Tibial artery (tissue), 4 donors: ENCODE data around the gene WDR49.

Experiments
- DNase-seq, 2 donors: peaks; one replicate each; pipeline ENCODE4 v3.0.0-alpha.2; 2019
- H3K27ac ChIP-seq, 2 donors: fragments of 200-600 bp; sonication (generic) in 1 of 2; 1 replicate in 1 of 2; 2 replicates in 1 of 2; pipeline ENCODE4 v1.5.1; 2018 to 2019; ENCODE audit warnings: mild to moderate bottlenecking in 1 of 2
- H3K27me3 ChIP-seq, 2 donors: fragments of 200-600 bp; sonication (generic) in 1 of 2; one replicate each; pipeline versions ENCODE4 v1.5.1 to v1.6.0; 2016 to 2019
- H3K36me3 ChIP-seq, 3 donors: fragments of 200-600 bp; sonication (generic) in 2 of 3; one replicate each; pipeline ENCODE4 v1.5.1; 2016 to 2019; ENCODE audit warnings: mild to moderate bottlenecking in 2 of 3
- H3K4me1 ChIP-seq, 4 donors: fragments of 200-600 bp; sonication (generic) in 2 of 4; 1 replicate in 3 of 4; 2 replicates in 1 of 4; pipeline ENCODE4 v1.5.1; 2016 to 2019
- H3K4me3 ChIP-seq, 2 donors: fragments of 200-600 bp; sonication (generic) in 1 of 2; 1 replicate in 1 of 2; 2 replicates in 1 of 2; pipeline ENCODE4 v1.5.1; 2018 to 2019; ENCODE audit warnings: mild to moderate bottlenecking in 2 of 2
- H3K9me3 ChIP-seq, 3 donors: fragments of 200-600 bp; sonication (generic) in 1 of 3; one replicate each; pipeline ENCODE4 v1.5.1; 2016 to 2019
- CTCF ChIP-seq, 2 experiments: fragments of 200-600 bp in 1 of 2; fragments of 450-650 bp in 1 of 2; IDR thresholded peaks; one replicate each; pipeline ENCODE4 v1.5.1; 2017 to 2019; ENCODE audit warnings: antibody characterized with exemption in 2 of 2, mild to moderate bottlenecking in 1 of 2, moderate library complexity in 1 of 2
- intact Hi-C: fragments of 100-400 bp; cut with DNase I; formaldehyde crosslinking; loops from one replicate; pipeline ENCODE4 v1.15.0; 2023; ENCODE audit warnings: low total_unique reads

The WDR49 gene

GRCh38 chr3:167656821-167657220 is 3.1 kb upstream of the WDR49 start:
- H3K27ac ChIP-seq, result no peak overlapping the region
- no peaks in the 10 kb centered on the region for H3K9me3 ChIP-seq
- intact Hi-C loops, result no loop called here
- H3K4me1 ChIP-seq, result peaks cover 0 to 8% (median 0%) of the 10 kb centered on the region in 4 donors
- H3K36me3 ChIP-seq, result no peaks in the 10 kb centered on the region
- H3K4me3 ChIP-seq, result no peak overlapping the region
- DNase-seq, result no peak
- TF ChIP-seq CTCF (IDR thresholded peaks at IDR 0.05), result no peak
- H3K27me3 ChIP-seq, result no peaks in the 10 kb centered on the region

DNA sequence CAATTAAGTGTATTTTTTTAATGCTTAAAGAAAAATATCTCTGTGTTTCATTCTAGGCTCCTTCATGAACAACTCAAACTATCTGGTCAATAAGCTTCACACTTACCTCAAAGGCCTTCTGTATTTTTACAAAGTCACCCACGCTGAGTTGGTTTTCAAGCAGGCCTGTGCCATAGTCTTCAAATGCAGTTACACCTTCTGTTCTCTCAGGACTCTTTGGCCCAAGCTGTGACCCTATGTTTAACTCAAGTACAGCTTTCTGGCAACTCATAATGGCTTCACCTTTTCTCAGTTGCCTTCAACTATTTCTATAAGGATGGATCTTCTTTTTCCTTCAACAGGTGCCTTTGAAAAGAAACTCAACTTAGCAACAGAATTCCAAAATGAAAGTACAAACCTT is 587 bp downstream of the WDR49 start:
- Histone ChIP-seq H3K4me3 (no peak overlapping the region), H3K9me3 (no peaks in the 10 kb centered on the region), H3K27ac (no peak overlapping the region), H3K27me3 (no peaks in the 10 kb centered on the region), H3K4me1 (peaks cover 0 to 8% (median 0%) of the 10 kb centered on the region in 4 donors), H3K36me3 (no peaks in the 10 kb centered on the region)
- intact Hi-C loops, result no loop called here
- DNase-seq, result no peak
- TF ChIP-seq CTCF (IDR thresholded peaks at IDR 0.05), result no peak

- intact Hi-C loops, result no loop called here
- no peak for DNase-seq
- Histone ChIP-seq H3K9me3 (no peaks in the 10 kb centered on the region), H3K4me1 (peaks cover 0 to 8% (median 0%) of the 10 kb centered on the region in 4 donors), H3K36me3 (no peaks in the 10 kb centered on the region), H3K27ac (no peak overlapping the region), H3K27me3 (no peaks in the 10 kb centered on the region), H3K4me3 (no peak overlapping the region)
- no peak for TF ChIP-seq CTCF (IDR thresholded peaks at IDR 0.05)
These were observed 1.9 kb downstream of the WDR49 start for GRCh38 chr3:167651826-167652225.

GRCh38 chr3:167650459-167650858 is 3.3 kb downstream of the WDR49 start:
- intact Hi-C loops, result no loop called here
- Histone ChIP-seq H3K9me3 (no peaks in the 10 kb centered on the region), H3K36me3 (no peaks in the 10 kb centered on the region), H3K4me1 (peaks cover 0 to 8% (median 0%) of the 10 kb centered on the region in 4 donors), H3K27ac (no peak overlapping the region), H3K4me3 (no peak overlapping the region), H3K27me3 (no peaks in the 10 kb centered on the region)
- DNase-seq, result no peak
- no peak for TF ChIP-seq CTCF (IDR thresholded peaks at IDR 0.05)

DNA sequence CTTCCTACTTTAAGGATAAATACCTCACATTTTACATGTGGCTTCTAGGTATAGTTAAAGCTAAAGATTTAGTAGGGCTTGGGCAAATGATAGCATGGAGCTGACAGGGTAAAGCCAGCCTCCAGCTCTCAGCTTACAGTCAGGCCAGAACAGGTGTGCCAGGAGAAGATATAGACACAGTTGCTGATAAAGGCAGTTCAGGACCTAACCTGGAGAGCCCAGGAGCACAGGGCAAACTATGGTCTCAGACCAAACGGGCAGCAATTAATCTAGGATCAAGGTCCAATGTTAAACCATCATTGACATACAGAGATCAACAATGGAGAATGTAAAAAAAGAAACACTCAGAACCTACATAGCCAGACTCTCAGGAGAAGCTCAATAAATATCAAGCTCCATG is 4.0 kb downstream of the WDR49 start:
- no peak for TF ChIP-seq CTCF (IDR thresholded peaks at IDR 0.05)
- intact Hi-C loops, result no loop called here
- H3K4me1 ChIP-seq, result peaks cover 0 to 8% (median 0%) of the 10 kb centered on the region in 4 donors

GRCh38 chr3:167644611-167645010 is 9.1 kb downstream of the WDR49 start:
- Histone ChIP-seq H3K9me3 (peaks cover 0 to 4% (median 0%) of the 10 kb centered on the region in 3 donors), H3K27ac (no peak overlapping the region), H3K27me3 (no peaks in the 10 kb centered on the region), H3K36me3 (no peaks in the 10 kb centered on the region), H3K4me1 (no peaks in the 10 kb centered on the region), H3K4me3 (no peak overlapping the region)
- DNase-seq, result no peak
- intact Hi-C loops, result no loop called here
- no peak for TF ChIP-seq CTCF (IDR thresholded peaks at IDR 0.05)

More for the DNA sequence above, 4.0 kb downstream of the WDR49 start:
- DNase-seq, result no peak
- Histone ChIP-seq H3K9me3 (peaks cover 0 to under 1% (median 0%) of the 10 kb centered on the region in 3 donors), H3K27ac (no peak overlapping the region), H3K36me3 (no peaks in the 10 kb centered on the region), H3K4me3 (no peak overlapping the region), H3K27me3 (no peaks in the 10 kb centered on the region)
